GM12891 (cell line): ENCODE measurements around the gene RHBG. TPM values are rescaled to one million over a fixed set of nuclear protein-coding genes. Genes with fewer than 3 reads are reported as not detected.
A peak's percentile ranks its signal among the peaks of the same experiment; 100 is the strongest.
"Not testable (repeated sequence)": the region's sequence is repeated elsewhere in the genome, so short reads cannot be mapped to it uniquely, and the experiment has no call there.

Experiments
- DNase-seq: peaks from one replicate; pipeline ENCODE4 v3.0.0; 2011; ENCODE audit warnings: low spot score; ENCODE audit not compliant: insufficient read length
- FAIRE-seq: peaks from 2 replicates; lab custom pipeline; 2011; peaks lifted over from hg19 to GRCh38; lab: Jason Lieb, UNC
- PAX5 ChIP-seq: IDR thresholded peaks from 2 replicates; pipeline ENCODE4 v1.6.1; 2011; ENCODE audit warnings: low read length, moderate library complexity, mild to moderate bottlenecking; ENCODE audit not compliant: insufficient read depth, severe bottlenecking
- POLR2A ChIP-seq: IDR thresholded peaks from 2 replicates; pipeline ENCODE4 v1.6.1; 2011; ENCODE audit warnings: low read depth, low read length, control low read depth
- POLR2AphosphoS5 ChIP-seq: IDR thresholded peaks from 2 replicates; pipeline ENCODE4 v1.6.1; 2011; ENCODE audit warnings: low read depth, low read length, control low read depth
- POU2F2 ChIP-seq: IDR thresholded peaks from 2 replicates; pipeline ENCODE4 v1.6.1; 2011; ENCODE audit warnings: low read depth, mild to moderate bottlenecking, control low read depth, low read length, moderate library complexity
- SPI1 ChIP-seq: IDR thresholded peaks from 2 replicates; pipeline ENCODE4 v1.6.1; 2011; ENCODE audit warnings: low read depth, low read length, control low read depth
- TAF1 ChIP-seq: IDR thresholded peaks from 2 replicates; pipeline ENCODE4 v1.6.1; 2011; ENCODE audit warnings: low read depth, low read length, control low read depth
- polyA plus RNA-seq: library from polyadenylated mRNA; unstranded; fragments of >200 nt; gene quantifications from one replicate; pipeline ENCODE4 v1.2.1, GENCODE V29; 2012; ENCODE audit warnings: low read depth, missing spikeins, inconsistent platforms; ENCODE audit not compliant: missing spikeins

RHBG gene
- polyA plus RNA-seq = 0.08 TPM

DNA sequence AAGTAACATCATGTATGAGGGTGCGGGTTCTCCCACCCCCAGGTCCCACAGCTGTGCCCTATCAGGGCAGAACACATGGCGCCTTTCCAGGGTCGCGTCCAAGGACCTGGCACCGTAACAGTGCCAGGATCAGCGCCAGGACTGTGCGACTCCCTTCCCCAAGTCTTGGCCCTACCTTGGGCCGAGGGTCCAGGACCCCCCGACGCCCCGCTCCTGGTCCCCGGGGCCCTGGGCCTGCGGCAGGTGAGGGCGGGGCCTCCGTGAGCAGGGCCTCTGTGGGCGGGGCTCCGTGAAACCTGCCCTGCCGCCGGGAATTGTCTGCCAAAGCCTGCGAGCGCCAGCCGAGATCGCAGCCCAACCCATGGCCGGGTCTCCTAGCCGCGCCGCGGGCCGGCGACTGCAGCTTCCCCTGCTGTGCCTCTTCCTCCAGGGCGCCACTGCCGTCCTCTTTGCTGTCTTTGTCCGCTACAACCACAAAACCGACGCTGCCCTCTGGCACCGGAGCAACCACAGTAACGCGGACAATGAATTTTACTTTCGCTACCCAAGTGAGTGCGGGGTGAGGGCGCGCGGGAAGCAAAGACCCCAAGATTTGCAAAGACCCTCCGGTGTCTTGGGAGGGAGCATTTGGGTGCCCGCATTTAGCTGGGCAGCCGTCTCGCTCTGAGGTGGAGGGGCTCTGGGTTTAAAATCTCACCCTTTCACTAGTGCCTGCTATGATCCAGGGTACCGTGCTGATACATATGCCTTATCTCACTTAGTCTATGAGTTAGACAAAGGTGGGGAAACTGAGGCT is at the start of gene RHBG:
TSS of gene RHBG (plus strand) at position 323 of the 796 bp plus-strand sequence. CDS start at position 362, 39 bp downstream.
- DNase-seq (no peak), FAIRE-seq (no peak)
- TF ChIP-seq PAX5 (no peak), SPI1 (no peak), POLR2AphosphoS5 (no peak), POU2F2 (no peak), POLR2A (no peak)

DNA sequence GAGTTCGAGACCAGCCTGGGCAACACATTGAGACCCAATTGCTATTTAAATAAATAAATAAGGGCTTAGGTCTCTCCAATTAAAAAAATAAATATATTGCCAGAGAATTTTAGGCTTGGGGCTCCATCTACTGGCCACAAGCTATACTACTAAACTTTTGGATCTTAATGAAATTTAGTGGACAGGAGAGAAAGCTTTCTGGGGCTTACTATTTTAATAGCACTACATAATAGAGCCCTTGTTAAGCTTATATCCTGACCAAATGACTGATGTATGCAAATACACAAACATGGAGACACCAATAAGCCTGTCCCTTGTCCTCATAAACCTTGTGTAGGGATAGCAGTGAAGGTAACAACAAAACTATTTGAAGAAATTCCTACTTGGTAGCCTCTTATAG is 49.3 kb upstream of the RHBG start:
- no peak for TF ChIP-seq PAX5
- no peak for TF ChIP-seq POLR2A
- no peak for TF ChIP-seq POLR2AphosphoS5
- no peak for TF ChIP-seq TAF1
- no peak for TF ChIP-seq POU2F2
- TF ChIP-seq SPI1 = no peak
- no peak for FAIRE-seq
- DNase-seq = no peak

GRCh38 chr1:156320560-156320959 is 48.5 kb upstream of the RHBG start:
- FAIRE-seq (no peak), DNase-seq (no peak)
- TF ChIP-seq SPI1 (no peak), PAX5 (no peak), TAF1 (no peak), POU2F2 (no peak), POLR2AphosphoS5 (no peak), POLR2A (no peak)

- DNase-seq, FAIRE-seq: not testable (repeated sequence)
Observed at GRCh38 chr1:156323179-156323578, 45.8 kb upstream of the RHBG start.

DNA sequence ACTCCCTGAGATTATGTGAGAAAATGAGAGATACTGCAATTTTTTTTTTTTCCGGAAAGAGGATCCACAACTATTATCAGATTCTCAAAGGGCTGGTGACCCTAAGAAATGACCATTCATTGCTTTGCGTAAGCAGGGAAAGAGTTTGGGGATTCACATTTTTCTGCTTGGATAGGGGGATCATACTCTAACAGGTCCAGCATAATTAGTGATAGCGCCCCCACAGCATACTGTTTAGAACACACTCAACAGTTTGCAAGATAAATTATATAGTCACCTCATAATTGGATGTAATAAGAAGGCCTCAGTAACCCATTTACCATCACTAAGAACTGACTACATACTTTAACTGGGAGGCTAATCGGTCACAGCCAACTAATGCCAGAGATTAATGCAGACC is 32.8 kb upstream of the RHBG start:
- no peak for DNase-seq
- TF ChIP-seq POU2F2 = no peak
- TF ChIP-seq SPI1 = no peak
- TF ChIP-seq TAF1 = no peak
- TF ChIP-seq POLR2AphosphoS5 = no peak
- no peak for TF ChIP-seq PAX5
- no peak for TF ChIP-seq POLR2A
- no peak for FAIRE-seq

DNA sequence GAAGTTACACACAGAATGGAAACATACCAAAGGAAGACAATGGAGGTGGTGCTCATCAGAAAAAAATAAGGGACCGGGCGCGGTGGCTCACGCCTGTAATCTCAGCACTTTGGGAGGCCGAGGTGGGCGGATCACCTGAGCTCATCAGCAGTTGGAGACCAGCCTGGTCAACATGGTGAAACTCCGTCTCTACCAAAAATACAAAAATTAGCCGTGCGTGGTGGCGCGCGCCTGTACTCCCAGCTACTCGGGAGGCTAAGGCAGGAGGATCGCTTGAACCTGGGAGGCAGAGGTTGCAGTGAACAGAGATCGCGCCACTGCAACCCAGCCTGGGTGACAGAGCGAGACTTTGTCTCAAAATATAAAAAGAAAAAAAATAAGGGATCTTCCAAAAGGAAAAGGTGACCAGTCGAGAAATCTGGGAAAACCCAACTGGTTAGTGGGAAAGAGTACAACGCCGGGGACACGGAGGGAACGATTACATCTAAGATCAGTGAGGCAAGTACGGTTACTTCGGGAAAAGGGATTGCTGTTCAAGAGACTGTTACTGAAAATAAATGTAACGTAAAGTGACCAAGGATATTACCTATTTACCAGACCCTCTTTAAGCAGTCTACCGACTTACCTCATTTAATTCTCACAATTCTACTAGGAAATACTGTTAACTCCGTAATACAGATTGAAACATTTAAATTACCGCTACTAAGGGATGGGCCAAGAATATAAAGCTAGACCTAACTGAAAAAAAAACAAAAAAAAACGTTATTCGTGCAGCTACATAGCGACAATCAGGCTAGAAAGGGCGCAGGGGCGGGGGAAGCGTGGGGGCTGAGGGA is 31.7 kb upstream of the RHBG start:
- TF ChIP-seq POU2F2 (no peak), POLR2A (no peak), TAF1 (no peak)
- FAIRE-seq (no peak), DNase-seq (no peak)

GRCh38 chr1:156337888-156338179 is 31.2 kb upstream of the RHBG start:
- no peak for TF ChIP-seq SPI1
- TF ChIP-seq POLR2AphosphoS5 = no peak
- TF ChIP-seq TAF1 = no peak
- no peak for TF ChIP-seq POU2F2
- TF ChIP-seq PAX5 = no peak
- TF ChIP-seq POLR2A = no peak
- no peak for FAIRE-seq
- no peak for DNase-seq

GRCh38 chr1:156338180-156338976 is 30.6 kb upstream of the RHBG start, which contains the start of the genes CCT3 and TSACC:
Gene CCT3 (minus strand): TSS chr1:156338292. CDS start chr1:156338184, 108 bp downstream.
Gene TSACC (plus strand): TSS chr1:156338526. CDS start chr1:156339758, 1,232 bp downstream.
- DNase-seq = peak; percentile 90
- TF ChIP-seq TAF1 (peak; percentile 91), POLR2AphosphoS5 (peak; percentile 96), POU2F2 (peak; percentile 65), SPI1 (no peak), PAX5 (peak; percentile 81), POLR2A (peak; percentile 95)
- FAIRE-seq = peak; percentile 100

GRCh38 chr1:156342166-156342955 is 26.6 kb upstream of the RHBG start:
- DNase-seq (no peak), FAIRE-seq (no peak)
- no peak for TF ChIP-seq SPI1
- no peak for TF ChIP-seq TAF1
- no peak for TF ChIP-seq POU2F2
- no peak for TF ChIP-seq PAX5
- no peak for TF ChIP-seq POLR2AphosphoS5
- no peak for TF ChIP-seq POLR2A
